Measurements from ENCODE around the gene PNPLA6. TPM values are rescaled to one million over a fixed set of nuclear protein-coding genes. Genes with fewer than 3 reads are reported as not detected.

Gene PNPLA6
- total and polyA plus RNA-seq, 2 of the 4 experiments (the other 2 are of a cell fraction): 17.9 to 52.7 TPM

DNA sequence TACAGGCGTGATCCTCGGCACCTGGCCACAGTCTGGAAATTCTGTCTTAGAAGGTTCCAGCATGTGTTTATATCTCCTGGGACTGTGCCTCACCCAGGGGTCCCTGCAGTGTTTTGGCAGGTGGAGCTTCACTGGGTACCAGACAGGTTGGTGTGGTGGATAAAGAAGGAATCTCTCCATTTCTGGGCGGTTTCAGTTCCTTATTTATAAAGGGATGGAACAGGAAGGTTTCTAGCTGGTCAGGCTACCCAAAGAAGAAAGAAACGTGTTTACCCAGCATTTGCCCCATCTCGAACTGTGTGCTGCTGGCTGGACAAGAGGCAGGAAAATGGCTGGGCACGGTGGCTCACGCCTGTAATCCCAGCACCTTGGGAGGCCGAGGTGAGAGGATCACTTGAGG, 9.8 kb downstream of the PNPLA6 start:
- intact Hi-C loops (cut with micrococcal nuclease) (no loop called here), in situ Hi-C loops (cut with MboI; ENCODE audit: low sequenced_read_pairs) (no loop called here), dilution Hi-C loops (cut with HindIII; ENCODE audit: low sequenced_read_pairs, unreplicated experiment) (no loop called here)
- ATAC-seq (ENCODE audit: low read depth): no peak
- Histone ChIP-seq H3K9me3 (ENCODE audit: control insufficient read depth, insufficient read depth, low read length) (no peaks in the 10 kb centered on the region), H3K4me3 (ENCODE audit: insufficient read depth, low read depth, low read length) (no peak overlapping the region), H3K9ac (ENCODE audit: low read depth, low read length) (no peak overlapping the region), H2BK15ac (ENCODE audit: low read depth, low read length) (no peak overlapping the region), H3K23ac (ENCODE audit: low read depth, low read length) (no peak overlapping the region), H4K20me1 (ENCODE audit: insufficient read depth, low read length) (no peaks in the 10 kb centered on the region), H3K56ac (ENCODE audit: extremely low read depth, insufficient read depth, low read length) (no peak overlapping the region), H3K4ac (ENCODE audit: low read depth, low read length) (no peak overlapping the region), H3K79me1 (ENCODE audit: low read depth in 1 of 2, low read length in 2 of 2) (0 out of 4 replicates have a peak, but pooled peaks cover 0 to 3% of the 10 kb centered on the region in 2 experiments), H4K91ac (ENCODE audit: insufficient read depth, low read depth, low read length) (no peak overlapping the region), H2AFZ (replicated peaks; ENCODE audit: low read length, poor library complexity) (no peak overlapping the region), H4K5ac (ENCODE audit: low read depth, low read length) (no peak overlapping the region), H3K4me2 (ENCODE audit: low read depth, low read length) (no peak overlapping the region), H3K27me3 (ENCODE audit: control insufficient read depth, insufficient read depth, low read length) (no peaks in the 10 kb centered on the region), H3K18ac (ENCODE audit: low read depth, low read length) (no peak overlapping the region), H3K14ac (replicated peaks; ENCODE audit: low read depth, low read length) (no peak overlapping the region), H3K36me3 (ENCODE audit: control insufficient read depth, insufficient read depth, low read length) (peaks cover 38% of the 10 kb centered on the region), H2BK20ac (ENCODE audit: low read depth, low read length) (no peak overlapping the region), H4K8ac (ENCODE audit: low read depth in 2 of 2, low read length in 2 of 2) (no peak overlapping the region), H3K4me1 (ENCODE audit: control insufficient read depth, insufficient read depth, low read length) (no peaks in the 10 kb centered on the region), H3K9me1 (ENCODE audit: insufficient read depth, low read length) (no peaks in the 10 kb centered on the region), H2AK9ac (replicated peaks; ENCODE audit: low read depth, low read length, poor library complexity) (no peak overlapping the region), H2BK5ac (ENCODE audit: low read depth, low read length, poor library complexity, severe bottlenecking) (no peak overlapping the region), H2AK5ac (ENCODE audit: low read depth, low read length) (no peak overlapping the region), H3K27ac (ENCODE audit: insufficient read depth, low read length) (no peak overlapping the region), H2BK120ac (ENCODE audit: low read depth, low read length) (no peak overlapping the region)
- BruUV-seq (replicated peaks): no TSS peak
- TF ChIP-seq, protein P1, sequence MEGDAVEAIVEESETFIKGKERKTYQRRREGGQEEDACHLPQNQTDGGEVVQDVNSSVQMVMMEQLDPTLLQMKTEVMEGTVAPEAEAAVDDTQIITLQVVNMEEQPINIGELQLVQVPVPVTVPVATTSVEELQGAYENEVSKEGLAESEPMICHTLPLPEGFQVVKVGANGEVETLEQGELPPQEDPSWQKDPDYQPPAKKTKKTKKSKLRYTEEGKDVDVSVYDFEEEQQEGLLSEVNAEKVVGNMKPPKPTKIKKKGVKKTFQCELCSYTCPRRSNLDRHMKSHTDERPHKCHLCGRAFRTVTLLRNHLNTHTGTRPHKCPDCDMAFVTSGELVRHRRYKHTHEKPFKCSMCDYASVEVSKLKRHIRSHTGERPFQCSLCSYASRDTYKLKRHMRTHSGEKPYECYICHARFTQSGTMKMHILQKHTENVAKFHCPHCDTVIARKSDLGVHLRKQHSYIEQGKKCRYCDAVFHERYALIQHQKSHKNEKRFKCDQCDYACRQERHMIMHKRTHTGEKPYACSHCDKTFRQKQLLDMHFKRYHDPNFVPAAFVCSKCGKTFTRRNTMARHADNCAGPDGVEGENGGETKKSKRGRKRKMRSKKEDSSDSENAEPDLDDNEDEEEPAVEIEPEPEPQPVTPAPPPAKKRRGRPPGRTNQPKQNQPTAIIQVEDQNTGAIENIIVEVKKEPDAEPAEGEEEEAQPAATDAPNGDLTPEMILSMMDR (conservative IDR thresholded peaks at IDR 0.05; ENCODE audit: low read depth, low read length): no peak
- TF ChIP-seq SMC3 (IDR thresholded peaks at IDR 0.05; ENCODE audit: low read depth, low read length) (no peak), FOS (IDR thresholded peaks at IDR 0.05; ENCODE audit: low read depth, low read length) (no peak), RFX5 (IDR thresholded peaks at IDR 0.05; ENCODE audit: low read depth, low read length) (no peak), MXI1 (IDR thresholded peaks at IDR 0.05; ENCODE audit: borderline replicate concordance, low read depth, low read length) (no peak), MAFK (IDR thresholded peaks at IDR 0.05; ENCODE audit: low read depth, low read length) (no peak), POLR2A (IDR thresholded peaks at IDR 0.05; ENCODE audit: low read depth, low read length) (no peak), CEBPB (IDR thresholded peaks at IDR 0.05; ENCODE audit: low read depth, low read length) (no peak), RAD21 (IDR thresholded peaks at IDR 0.05; ENCODE audit: low read length) (no peak), NFE2L2 (IDR thresholded peaks at IDR 0.05; ENCODE audit: low read depth, low read length) (no peak), ELK1 (IDR thresholded peaks at IDR 0.05; ENCODE audit: borderline replicate concordance, low read depth, low read length) (no peak), RCOR1 (IDR thresholded peaks at IDR 0.05; ENCODE audit: insufficient replicate concordance, low read length) (no peak), CHD1 (IDR thresholded peaks at IDR 0.05; ENCODE audit: low read depth, low read length) (no peak), MAZ (IDR thresholded peaks at IDR 0.05; ENCODE audit: borderline replicate concordance, low read depth, low read length) (no peak), BHLHE40 (IDR thresholded peaks at IDR 0.05; ENCODE audit: low read depth, low read length) (no peak)
- TF ChIP-seq, protein P2, sequence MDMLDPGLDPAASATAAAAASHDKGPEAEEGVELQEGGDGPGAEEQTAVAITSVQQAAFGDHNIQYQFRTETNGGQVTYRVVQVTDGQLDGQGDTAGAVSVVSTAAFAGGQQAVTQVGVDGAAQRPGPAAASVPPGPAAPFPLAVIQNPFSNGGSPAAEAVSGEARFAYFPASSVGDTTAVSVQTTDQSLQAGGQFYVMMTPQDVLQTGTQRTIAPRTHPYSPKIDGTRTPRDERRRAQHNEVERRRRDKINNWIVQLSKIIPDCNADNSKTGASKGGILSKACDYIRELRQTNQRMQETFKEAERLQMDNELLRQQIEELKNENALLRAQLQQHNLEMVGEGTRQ (IDR thresholded peaks at IDR 0.05; ENCODE audit: low read depth, low read length): no peak
- 91% methylated on average over 5 of the region's 8 CpGs; no CpG with 5 or more reads in 1 of the 2 experiments for WGBS, 2 experiments (ENCODE audit: extremely low coverage in 2 of 2, insufficient read length in 1 of 2)
- CTCF ChIA-PET: interaction anchor here (1.3 kb wide), 1 partner anchor 13 kb away, joined by 3 read pairs; no protein-coding TSS in a partner anchor
- no peak for DNase-seq
- POLR2A ChIA-PET (ENCODE audit: unreplicated experiment): no interaction called here
